ENCODE results near the gene ACTN4. TPM values are rescaled to one million over a fixed set of nuclear protein-coding genes. Genes with fewer than 3 reads are reported as not detected.

The ACTN4 gene
- total RNA-seq, 1 experiment from 2014 or later: 1,462 TPM

- no peak for TF ChIP-seq CTCF (IDR thresholded peaks at IDR 0.05; ENCODE audit: unreplicated experiment)
- no TSS peak for BruUV-seq (replicated peaks)
- Mint-ChIP-seq H3K4me3 (ENCODE audit: low read depth, unreplicated experiment) (peak within 1 kb of the TSS; percentile 98), H3K27me3 (ENCODE audit: unreplicated experiment) (peaks cover 21% of the 10 kb centered on the region), H3K4me1 (ENCODE audit: low read depth, unreplicated experiment) (peaks cover 13% of the 10 kb centered on the region), H3K27ac (ENCODE audit: unreplicated experiment) (peak within 1 kb of the TSS; percentile 98), H3K36me3 (ENCODE audit: insufficient read depth, unreplicated experiment) (peaks cover 40% of the 10 kb centered on the region), H3K9me3 (ENCODE audit: low read depth, unreplicated experiment) (no peaks in the 10 kb centered on the region)
- CTCF ChIA-PET: interaction anchor here (0.6 to 2.4 kb wide), 6 partner anchors 17 to 642 kb away, joined by 3 to 11 read pairs (median 4); partner anchors contain the start of gene FAM98C
- DNase-seq: no peak
- intact Hi-C loops (cut with micrococcal nuclease; ENCODE audit: unreplicated experiment): no loop called here
Measured at GRCh38 chr19:38617764-38618589, 29.5 kb upstream of the ACTN4 start, which contains the start of gene MAP4K1. Gene MAP4K1 (minus strand): TSS chr19:38617953. CDS start chr19:38617895, 58 bp downstream.

- Mint-ChIP-seq H3K4me1 (ENCODE audit: low read depth, unreplicated experiment) (peaks cover 13% of the 10 kb centered on the region), H3K27me3 (ENCODE audit: unreplicated experiment) (peaks cover 13% of the 10 kb centered on the region), H3K36me3 (ENCODE audit: insufficient read depth, unreplicated experiment) (peaks cover 48% of the 10 kb centered on the region), H3K4me3 (ENCODE audit: low read depth, unreplicated experiment) (peak within 1 kb of the TSS; percentile 98), H3K9me3 (ENCODE audit: low read depth, unreplicated experiment) (no peaks in the 10 kb centered on the region), H3K27ac (ENCODE audit: unreplicated experiment) (peak within 1 kb of the TSS; percentile 98)
- BruUV-seq (replicated peaks): no TSS peak
- intact Hi-C loops (cut with micrococcal nuclease; ENCODE audit: unreplicated experiment): no loop called here
- TF ChIP-seq CTCF (IDR thresholded peaks at IDR 0.05; ENCODE audit: unreplicated experiment): no peak
- DNase-seq: peak; percentile 99
- CTCF ChIA-PET: interaction anchor here (0.6 to 2.4 kb wide), 8 partner anchors 10 to 216 kb away, joined by 3 to 11 read pairs (median 3); partner anchors contain the start of gene FAM98C
Measured at GRCh38 chr19:38618590-38619360, 28.7 kb upstream of the ACTN4 start, which contains the start of gene EIF3K. Gene EIF3K (plus strand): TSS chr19:38619188. CDS start chr19:38619269, 81 bp downstream.

GRCh38 chr19:38619361-38620174, 27.9 kb upstream of the ACTN4 start:
- Mint-ChIP-seq H3K27me3 (ENCODE audit: unreplicated experiment) (peaks cover 10% of the 10 kb centered on the region), H3K27ac (ENCODE audit: unreplicated experiment) (peak overlapping the region; percentile 98), H3K4me3 (ENCODE audit: low read depth, unreplicated experiment) (peak overlapping the region; percentile 98), H3K36me3 (ENCODE audit: insufficient read depth, unreplicated experiment) (peaks cover 56% of the 10 kb centered on the region), H3K9me3 (ENCODE audit: low read depth, unreplicated experiment) (no peaks in the 10 kb centered on the region), H3K4me1 (ENCODE audit: low read depth, unreplicated experiment) (peaks cover 13% of the 10 kb centered on the region)
- no peak for TF ChIP-seq CTCF (IDR thresholded peaks at IDR 0.05; ENCODE audit: unreplicated experiment)
- TSS peak; percentile 53 for BruUV-seq (replicated peaks)
- intact Hi-C loops (cut with micrococcal nuclease; ENCODE audit: unreplicated experiment): no loop called here
- DNase-seq: no peak
- CTCF ChIA-PET: interaction anchor here (0.6 to 2.4 kb wide), 6 partner anchors 10 to 217 kb away, joined by 3 to 11 read pairs (median 4); partner anchors contain the start of gene FAM98C

GRCh38 chr19:38624822-38625221, 22.6 kb upstream of the ACTN4 start:
- peaks cover 81% of the 10 kb centered on the region for H3K36me3 Mint-ChIP-seq (ENCODE audit: insufficient read depth, unreplicated experiment)
- H3K27me3 Mint-ChIP-seq (ENCODE audit: unreplicated experiment): no peaks in the 10 kb centered on the region
- no peaks in the 10 kb centered on the region for H3K9me3 Mint-ChIP-seq (ENCODE audit: low read depth, unreplicated experiment)
- CTCF ChIA-PET: no interaction called here
- no peak overlapping the region for H3K4me3 Mint-ChIP-seq (ENCODE audit: low read depth, unreplicated experiment)
- no peak overlapping the region for H3K27ac Mint-ChIP-seq (ENCODE audit: unreplicated experiment)
- TF ChIP-seq CTCF (IDR thresholded peaks at IDR 0.05; ENCODE audit: unreplicated experiment): no peak
- BruUV-seq (replicated peaks): no TSS peak
- H3K4me1 Mint-ChIP-seq (ENCODE audit: low read depth, unreplicated experiment): peaks cover 15% of the 10 kb centered on the region
- DNase-seq: no peak
- intact Hi-C loops (cut with micrococcal nuclease; ENCODE audit: unreplicated experiment): no loop called here

Data from Calu3 (cell line).